A549 (cell line): ENCODE data around the gene SMAD6.

ENCODE experiments used
- CTCF ChIP-seq: fragments of >200 bp; sonication (Bioruptor Twin); formaldehyde crosslinking; IDR thresholded peaks from 3 replicates; pipeline ENCODE4 v1.5.1; 2016
- POLR2A ChIP-seq: IDR thresholded peaks from 2 replicates; pipeline ENCODE4 v1.6.1; 2012; ENCODE audit warnings: mild to moderate bottlenecking, low read length

GRCh38 chr15:66768987-66769386, 67.0 kb downstream of the SMAD6 start:
- TF ChIP-seq CTCF (no peak), POLR2A (no peak)
